ENCODE results near the gene LRP4.
A peak's percentile ranks its signal among the peaks of the same experiment; 100 is the strongest.

The LRP4 gene

GRCh38 chr11:46850829-46851380 is 67.4 kb downstream of the LRP4 start:
- no peak for DNase-seq (ENCODE audit: low read depth, low spot score)

- DNase-seq (ENCODE audit: low read depth, low spot score) = no peak
Observed at GRCh38 chr11:46849631-46850030, 68.7 kb downstream of the LRP4 start.

- DNase-seq (ENCODE audit: low read depth, low spot score) = no peak
Observed at GRCh38 chr11:46846510-46846830, 71.9 kb downstream of the LRP4 start.

GRCh38 chr11:46845740-46846509 is 72.4 kb downstream of the LRP4 start, which contains the start of gene CKAP5:
CKAP5 (minus strand) TSS chr11:46846280; CDS start chr11:46821231, 25,049 bp downstream.
- peak; percentile 73 for DNase-seq (ENCODE audit: low read depth, low spot score)

- DNase-seq (ENCODE audit: low read depth, low spot score) = no peak
Observed at GRCh38 chr11:46845440-46845739, 73.0 kb downstream of the LRP4 start.

DNA sequence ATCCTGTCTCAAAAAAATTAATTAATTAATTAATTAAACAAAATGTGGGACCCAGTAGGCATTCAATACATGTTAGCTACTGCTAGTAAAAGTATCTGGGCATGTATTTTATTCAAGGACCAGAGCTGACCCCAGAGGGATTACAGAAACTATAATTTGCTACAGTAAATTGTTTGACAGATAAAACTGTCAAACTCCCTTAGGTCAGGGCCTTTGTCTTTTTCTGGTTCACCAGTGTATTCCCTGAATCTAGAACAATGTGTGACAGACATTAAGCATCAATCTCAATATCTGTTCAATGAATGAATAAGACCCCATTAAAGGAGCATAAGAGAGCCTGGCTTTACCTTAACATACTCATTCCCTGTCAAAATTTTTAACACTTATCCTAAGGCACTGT is 78.2 kb downstream of the LRP4 start:
- no peak for DNase-seq (ENCODE audit: low read depth, low spot score)

- no peak for DNase-seq (ENCODE audit: low read depth, low spot score)
Observed at GRCh38 chr11:46838501-46838900, 79.8 kb downstream of the LRP4 start.

GRCh38 chr11:46837860-46838259 is 80.5 kb downstream of the LRP4 start:
- DNase-seq (ENCODE audit: low read depth, low spot score) = no peak

- DNase-seq (ENCODE audit: low read depth, low spot score) = no peak
Observed at GRCh38 chr11:46836870-46837269, 81.5 kb downstream of the LRP4 start.

- no peak for DNase-seq (ENCODE audit: low read depth, low spot score)
Observed at GRCh38 chr11:46836431-46836830, 81.9 kb downstream of the LRP4 start.

- DNase-seq (ENCODE audit: low read depth, low spot score) = no peak
Observed at GRCh38 chr11:46835897-46836296, 82.5 kb downstream of the LRP4 start.

GRCh38 chr11:46834821-46835220 is 83.5 kb downstream of the LRP4 start:
- no peak for DNase-seq (ENCODE audit: low read depth, low spot score)

DNA sequence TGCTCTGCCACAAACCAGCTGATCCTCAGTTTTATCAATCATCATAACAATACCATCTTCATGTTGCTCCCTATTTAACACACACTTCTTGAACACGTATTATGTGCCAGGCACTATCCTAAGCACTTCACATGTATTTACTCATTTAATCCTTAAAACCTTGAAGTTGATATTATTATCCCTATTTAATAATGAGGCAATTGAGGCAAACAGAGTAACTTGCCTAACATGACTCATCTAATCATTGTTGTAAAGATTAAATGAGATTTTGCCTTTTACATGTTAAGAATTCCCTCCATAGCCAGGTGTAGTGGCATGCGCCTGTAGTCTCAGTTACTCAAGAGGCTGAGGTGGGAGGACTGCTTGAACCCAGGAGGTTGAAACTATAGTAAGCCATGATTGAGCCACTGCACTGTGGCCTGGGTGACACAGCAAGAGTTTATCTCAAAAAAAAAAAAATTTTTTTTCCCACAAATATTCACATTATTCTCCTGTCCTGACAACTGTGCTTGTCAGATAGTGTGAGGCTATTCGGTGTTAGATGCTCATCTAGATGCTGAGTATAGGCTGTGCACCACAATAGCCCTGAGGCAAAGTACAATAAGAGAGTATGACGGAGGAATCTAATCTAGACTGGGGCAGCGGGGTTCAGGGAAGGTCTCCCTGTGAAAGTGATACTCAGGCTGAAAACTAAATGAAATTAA is 85.7 kb downstream of the LRP4 start:
- no peak for DNase-seq (ENCODE audit: low read depth, low spot score)

- DNase-seq (ENCODE audit: low read depth, low spot score) = no peak
Observed at GRCh38 chr11:46827995-46828394, 90.4 kb downstream of the LRP4 start.

GRCh38 chr11:46826310-46827044 is 91.9 kb downstream of the LRP4 start:
- DNase-seq (ENCODE audit: low read depth, low spot score) = peak; percentile 47

- no peak for DNase-seq (ENCODE audit: low read depth, low spot score)
Observed at GRCh38 chr11:46808799-46809431, 109.4 kb downstream of the LRP4 start.

Data from iPS DF 19.7 (cell line).